SK-N-MC (cell line): ENCODE measurements around the gene MTREX.

Experiments used
- EZH2 ChIP-seq: fragments of 200-600 bp; sonication (generic); IDR thresholded peaks from one replicate; pipeline ENCODE4 v1.6.1; 2017; ENCODE audit warnings: antibody characterized with exemption
- POLR2AphosphoS5 ChIP-seq: IDR thresholded peaks from 2 replicates; pipeline ENCODE4 v1.6.1; 2012; ENCODE audit warnings: mild to moderate bottlenecking, low read depth, low read length, borderline replicate concordance

GRCh38 chr5:55453211-55453610 is 145.4 kb downstream of the MTREX start:
- no peak for TF ChIP-seq POLR2AphosphoS5
- no peak for TF ChIP-seq EZH2
